ENCODE results near the gene FRMD4A.
A peak's percentile ranks its signal among the peaks of the same experiment; 100 is the strongest.

Gene FRMD4A

GRCh38 chr10:14014423-14014822 is 316.3 kb downstream of the FRMD4A start:
- TF ChIP-seq CTCF (IDR thresholded peaks at IDR 0.05; ENCODE audit: low read depth, low read length), result no peak
- DNase-seq (ENCODE audit: extremely low read depth, low read depth), result no peak

- no peak for TF ChIP-seq CTCF (IDR thresholded peaks at IDR 0.05; ENCODE audit: low read depth, low read length)
- no peak for DNase-seq (ENCODE audit: extremely low read depth, low read depth)
These were observed 319.8 kb downstream of the FRMD4A start for GRCh38 chr10:14010769-14011574.

- TF ChIP-seq CTCF (IDR thresholded peaks at IDR 0.05; ENCODE audit: low read depth, low read length), result no peak
- DNase-seq (ENCODE audit: extremely low read depth, low read depth), result peak; percentile 61
These were observed 320.6 kb downstream of the FRMD4A start for GRCh38 chr10:14010101-14010558.

- no peak for TF ChIP-seq CTCF (IDR thresholded peaks at IDR 0.05; ENCODE audit: low read depth, low read length)
- peak; percentile 73 for DNase-seq (ENCODE audit: extremely low read depth, low read depth)
These were observed 321.2 kb downstream of the FRMD4A start for GRCh38 chr10:14009371-14010100.

GRCh38 chr10:14008740-14009080 is 322.0 kb downstream of the FRMD4A start:
- DNase-seq (ENCODE audit: extremely low read depth, low read depth), result no peak
- no peak for TF ChIP-seq CTCF (IDR thresholded peaks at IDR 0.05; ENCODE audit: low read depth, low read length)

GRCh38 chr10:14004536-14004935 is 326.2 kb downstream of the FRMD4A start:
- DNase-seq (ENCODE audit: extremely low read depth, low read depth), result no peak
- no peak for TF ChIP-seq CTCF (IDR thresholded peaks at IDR 0.05; ENCODE audit: low read depth, low read length)

- DNase-seq (ENCODE audit: extremely low read depth, low read depth), result no peak
- no peak for TF ChIP-seq CTCF (IDR thresholded peaks at IDR 0.05; ENCODE audit: low read depth, low read length)
These were observed 327.1 kb downstream of the FRMD4A start for GRCh38 chr10:14003517-14004184.

Measured in AG09319 (cell line).